ENCODE results near the gene FSTL3.

DNA sequence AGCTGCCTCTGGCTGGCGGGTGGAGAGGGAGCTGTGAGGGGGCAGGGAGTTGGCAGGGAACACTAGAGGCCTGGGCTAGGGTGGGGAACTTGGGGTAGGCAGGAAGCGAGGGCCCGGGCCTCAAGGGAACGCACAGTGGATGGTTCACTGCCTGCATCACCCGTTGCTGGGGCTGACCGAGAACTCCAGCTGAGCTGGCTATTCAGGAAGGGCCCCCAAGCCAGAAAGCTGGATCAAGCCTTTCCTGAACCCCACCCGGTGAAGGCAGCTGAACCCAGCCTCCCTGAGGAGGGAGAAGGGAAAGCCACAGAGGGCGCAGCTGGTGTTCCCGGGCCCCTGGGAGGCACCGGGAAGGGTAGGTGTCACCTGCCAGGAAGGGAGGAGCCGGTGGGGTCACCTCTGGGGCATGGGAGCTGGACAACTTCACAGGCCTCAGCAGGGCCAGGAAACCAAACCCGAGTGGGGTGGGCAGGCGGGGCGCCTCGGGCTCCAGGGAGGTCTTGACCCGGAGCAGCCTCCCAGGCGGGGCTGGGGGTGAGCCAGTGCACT lies 46.4 kb downstream of the FSTL3 start:
- TF ChIP-seq POLR2AphosphoS5 (IDR thresholded peaks at IDR 0.05; ENCODE audit: low read depth, low read length) (no peak), POLR2A (IDR thresholded peaks at IDR 0.05; ENCODE audit: low read depth, low read length) (no peak), PAX5 (IDR thresholded peaks at IDR 0.05; ENCODE audit: insufficient read depth, low read length, severe bottlenecking) (no peak)
